Osteocyte (in vitro differentiated cells): ENCODE data around the gene CARD14. TPM values are rescaled to one million over a fixed set of nuclear protein-coding genes. Genes with fewer than 3 reads are reported as not detected.

ENCODE experiments used
- DNase-seq: peaks from one replicate; pipeline ENCODE4 v3.0.0; 2021; ENCODE audit warnings: mixed read lengths; ENCODE audit not compliant: unreplicated experiment; ENCODE audit errors: extremely low spot score
- H3K27ac Mint-ChIP-seq: one replicate; pipeline ENCODE4 v1.8.0; 2021; ENCODE audit warnings: mild to moderate bottlenecking, mixed read lengths; ENCODE audit not compliant: unreplicated experiment
- H3K27me3 Mint-ChIP-seq: one replicate; pipeline ENCODE4 v1.8.0; 2021; ENCODE audit warnings: mixed read lengths; ENCODE audit not compliant: unreplicated experiment
- H3K36me3 Mint-ChIP-seq: one replicate; pipeline ENCODE4 v1.8.0; 2021; ENCODE audit warnings: mixed read lengths; ENCODE audit not compliant: unreplicated experiment
- H3K4me1 Mint-ChIP-seq: one replicate; pipeline ENCODE4 v1.8.0; 2021; ENCODE audit warnings: mixed read lengths; ENCODE audit not compliant: unreplicated experiment
- H3K4me3 Mint-ChIP-seq: one replicate; pipeline ENCODE4 v1.8.0; 2021; ENCODE audit warnings: mild to moderate bottlenecking, moderate library complexity, mixed read lengths; ENCODE audit not compliant: unreplicated experiment
- H3K9me3 Mint-ChIP-seq: one replicate; pipeline ENCODE4 v1.8.0; 2021; ENCODE audit warnings: mixed read lengths; ENCODE audit not compliant: unreplicated experiment
- CTCF ChIP-seq: fragments of 200-600 bp; sonication (generic); IDR thresholded peaks from 2 replicates; pipeline ENCODE4 v1.5.0; 2021; ENCODE audit warnings: antibody characterized with exemption, mild to moderate bottlenecking, moderate library complexity
- total RNA-seq: library from RNA; stranded (reverse); gene quantifications from 2 replicates; pipeline ENCODE4 v1.2.1, GENCODE V29; 2021

Gene CARD14
- total RNA-seq, 1 donor from 2014 or later: 0.16 TPM

- Mint-ChIP-seq H3K4me1 (peaks cover 2% of the 10 kb centered on the region), H3K36me3 (no peaks in the 10 kb centered on the region), H3K9me3 (no peaks in the 10 kb centered on the region), H3K4me3 (no peak overlapping the region), H3K27ac (no peak overlapping the region), H3K27me3 (peaks cover 21% of the 10 kb centered on the region)
- DNase-seq: no peak
- TF ChIP-seq CTCF: no peak
Measured at GRCh38 chr17:80180192-80180591, 10.4 kb downstream of the CARD14 start.

- Mint-ChIP-seq H3K27me3 (peaks cover 21% of the 10 kb centered on the region), H3K9me3 (no peaks in the 10 kb centered on the region), H3K27ac (no peak overlapping the region), H3K36me3 (no peaks in the 10 kb centered on the region), H3K4me3 (no peak overlapping the region), H3K4me1 (no peaks in the 10 kb centered on the region)
- TF ChIP-seq CTCF: no peak
- DNase-seq: no peak
Measured at GRCh38 chr17:80181431-80181830, 11.6 kb downstream of the CARD14 start.

- Mint-ChIP-seq H3K4me1 (no peaks in the 10 kb centered on the region), H3K9me3 (no peaks in the 10 kb centered on the region), H3K27ac (no peak overlapping the region), H3K36me3 (no peaks in the 10 kb centered on the region), H3K4me3 (no peak overlapping the region), H3K27me3 (peaks cover 22% of the 10 kb centered on the region)
- no peak for DNase-seq
- TF ChIP-seq CTCF: no peak
Measured at GRCh38 chr17:80182118-80182844, 12.5 kb downstream of the CARD14 start.

- H3K27ac Mint-ChIP-seq: no peak overlapping the region
- TF ChIP-seq CTCF: no peak
- H3K36me3 Mint-ChIP-seq: no peaks in the 10 kb centered on the region
- no peak overlapping the region for H3K4me3 Mint-ChIP-seq
- peaks cover 22% of the 10 kb centered on the region for H3K27me3 Mint-ChIP-seq
- no peaks in the 10 kb centered on the region for H3K9me3 Mint-ChIP-seq
- DNase-seq: no peak
- no peaks in the 10 kb centered on the region for H3K4me1 Mint-ChIP-seq
Measured at GRCh38 chr17:80182845-80183223, 13.0 kb downstream of the CARD14 start.

GRCh38 chr17:80183581-80184422 lies 14.0 kb downstream of the CARD14 start:
- Mint-ChIP-seq H3K4me1 (no peaks in the 10 kb centered on the region), H3K27ac (no peak overlapping the region), H3K27me3 (peaks cover 22% of the 10 kb centered on the region), H3K9me3 (no peaks in the 10 kb centered on the region), H3K4me3 (no peak overlapping the region), H3K36me3 (no peaks in the 10 kb centered on the region)
- no peak for TF ChIP-seq CTCF
- no peak for DNase-seq
